HG03354 (cell line): ENCODE results near the gene MITD1.
"Not testable (repeated sequence)": the region's sequence is repeated elsewhere in the genome, so short reads cannot be mapped to it uniquely, and the experiment has no call there.

ENCODE experiments used
- ATAC-seq: cut with Tn5 transposase; IDR thresholded peaks from one replicate; pipeline ENCODE4 v1.9.1; 2021; ENCODE audit warnings: mild to moderate bottlenecking; ENCODE audit not compliant: unreplicated experiment, poor library complexity, severe bottlenecking

Gene MITD1

GRCh38 chr2:99180755-99181623 lies at the start of gene MITD1, which contains the start of gene MRPL30:
Gene MITD1 (minus strand): TSS chr2:99181058. CDS start chr2:99180981, 77 bp downstream.
Gene MRPL30 (plus strand): TSS chr2:99181184. CDS start chr2:99186204, 5,020 bp downstream.
- ATAC-seq, result peak; percentile 96

GRCh38 chr2:99217929-99218501 lies 37.2 kb upstream of the MITD1 start:
- ATAC-seq, result no peak

GRCh38 chr2:99216096-99216495 lies 35.2 kb upstream of the MITD1 start:
- ATAC-seq, result no peak

- no peak for ATAC-seq
These were observed 24.6 kb upstream of the MITD1 start for GRCh38 chr2:99205491-99205890.

- no peak for ATAC-seq
These were observed 21.3 kb upstream of the MITD1 start for GRCh38 chr2:99201959-99202678.

- no peak for ATAC-seq
These were observed 19.4 kb upstream of the MITD1 start for GRCh38 chr2:99200076-99200800.

- ATAC-seq, result no peak
These were observed 17.4 kb upstream of the MITD1 start for GRCh38 chr2:99198103-99198841.

GRCh38 chr2:99192364-99192763 lies 11.5 kb upstream of the MITD1 start:
- ATAC-seq, result not testable (repeated sequence)

- no peak for ATAC-seq
These were observed 9.7 kb upstream of the MITD1 start for GRCh38 chr2:99190548-99190947.

GRCh38 chr2:99188357-99188756 lies 7.5 kb upstream of the MITD1 start:
- no peak for ATAC-seq

- ATAC-seq, result no peak
These were observed 6.2 kb upstream of the MITD1 start for GRCh38 chr2:99187011-99187410.

GRCh38 chr2:99184811-99185210 lies 4.0 kb upstream of the MITD1 start:
- ATAC-seq, result no peak

GRCh38 chr2:99183025-99183424 lies 2.2 kb upstream of the MITD1 start:
- no peak for ATAC-seq

- ATAC-seq, result no peak
These were observed 754 bp upstream of the MITD1 start for GRCh38 chr2:99181624-99182000.

- no peak for ATAC-seq
These were observed 9.3 kb downstream of the MITD1 start for GRCh38 chr2:99171377-99172140.

GRCh38 chr2:99169534-99169933 lies 11.3 kb downstream of the MITD1 start:
- peak; percentile 50 for ATAC-seq

- ATAC-seq, result no peak
These were observed 14.6 kb downstream of the MITD1 start for GRCh38 chr2:99166218-99166617.

- no peak for ATAC-seq
These were observed 21.3 kb downstream of the MITD1 start for GRCh38 chr2:99159594-99159993.

GRCh38 chr2:99158599-99158998 lies 22.3 kb downstream of the MITD1 start:
- no peak for ATAC-seq
